ENCODE measurements around the gene TBC1D16. TPM values are rescaled to one million over a fixed set of nuclear protein-coding genes. Genes with fewer than 3 reads are reported as not detected.

TBC1D16 gene
- total and polyA plus RNA-seq, 8 donors, result 4.9 to 31.4 (median 19.7) TPM

DNA sequence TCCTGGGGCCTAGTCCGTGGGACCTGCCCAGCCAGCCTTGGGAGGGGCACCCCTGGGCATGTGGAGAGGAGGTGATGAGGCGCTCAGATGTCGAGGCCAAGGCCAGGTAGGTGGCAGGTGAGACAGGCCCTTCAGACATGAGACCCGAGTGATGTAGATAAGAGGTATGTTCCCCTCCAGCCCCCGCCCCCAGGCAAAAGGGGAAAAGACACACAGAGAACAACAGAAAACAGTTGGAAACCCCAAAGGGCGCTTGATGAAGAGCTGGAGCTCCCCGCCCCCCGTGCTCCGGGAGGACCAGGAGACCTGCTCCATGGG, 101.1 kb downstream of the TBC1D16 start:
- intact Hi-C loops (cut with DNase I), result no loop called here
- TF ChIP-seq, protein P1, sequence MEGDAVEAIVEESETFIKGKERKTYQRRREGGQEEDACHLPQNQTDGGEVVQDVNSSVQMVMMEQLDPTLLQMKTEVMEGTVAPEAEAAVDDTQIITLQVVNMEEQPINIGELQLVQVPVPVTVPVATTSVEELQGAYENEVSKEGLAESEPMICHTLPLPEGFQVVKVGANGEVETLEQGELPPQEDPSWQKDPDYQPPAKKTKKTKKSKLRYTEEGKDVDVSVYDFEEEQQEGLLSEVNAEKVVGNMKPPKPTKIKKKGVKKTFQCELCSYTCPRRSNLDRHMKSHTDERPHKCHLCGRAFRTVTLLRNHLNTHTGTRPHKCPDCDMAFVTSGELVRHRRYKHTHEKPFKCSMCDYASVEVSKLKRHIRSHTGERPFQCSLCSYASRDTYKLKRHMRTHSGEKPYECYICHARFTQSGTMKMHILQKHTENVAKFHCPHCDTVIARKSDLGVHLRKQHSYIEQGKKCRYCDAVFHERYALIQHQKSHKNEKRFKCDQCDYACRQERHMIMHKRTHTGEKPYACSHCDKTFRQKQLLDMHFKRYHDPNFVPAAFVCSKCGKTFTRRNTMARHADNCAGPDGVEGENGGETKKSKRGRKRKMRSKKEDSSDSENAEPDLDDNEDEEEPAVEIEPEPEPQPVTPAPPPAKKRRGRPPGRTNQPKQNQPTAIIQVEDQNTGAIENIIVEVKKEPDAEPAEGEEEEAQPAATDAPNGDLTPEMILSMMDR (IDR thresholded peaks at IDR 0.05), result no peak
- ATAC-seq (no peak), FAIRE-seq (no peak), DNase-seq (peak in 1 of 6 donors; percentile 23)
- Histone ChIP-seq H3K4me3 (no peak overlapping the region), H3K4me1 (peaks cover 0 to 4% (median 3%) of the 10 kb centered on the region in 3 donors), H3K36me3 (no peaks in the 10 kb centered on the region), H3K27ac (no peak overlapping the region), H3K9me3 (no peaks in the 10 kb centered on the region), H3K27me3 (peaks cover 0 to 3% (median 0%) of the 10 kb centered on the region in 4 donors)
- 79 to 82% methylated on average over 9 of the region's 9 CpGs for WGBS, 2 donors

DNA sequence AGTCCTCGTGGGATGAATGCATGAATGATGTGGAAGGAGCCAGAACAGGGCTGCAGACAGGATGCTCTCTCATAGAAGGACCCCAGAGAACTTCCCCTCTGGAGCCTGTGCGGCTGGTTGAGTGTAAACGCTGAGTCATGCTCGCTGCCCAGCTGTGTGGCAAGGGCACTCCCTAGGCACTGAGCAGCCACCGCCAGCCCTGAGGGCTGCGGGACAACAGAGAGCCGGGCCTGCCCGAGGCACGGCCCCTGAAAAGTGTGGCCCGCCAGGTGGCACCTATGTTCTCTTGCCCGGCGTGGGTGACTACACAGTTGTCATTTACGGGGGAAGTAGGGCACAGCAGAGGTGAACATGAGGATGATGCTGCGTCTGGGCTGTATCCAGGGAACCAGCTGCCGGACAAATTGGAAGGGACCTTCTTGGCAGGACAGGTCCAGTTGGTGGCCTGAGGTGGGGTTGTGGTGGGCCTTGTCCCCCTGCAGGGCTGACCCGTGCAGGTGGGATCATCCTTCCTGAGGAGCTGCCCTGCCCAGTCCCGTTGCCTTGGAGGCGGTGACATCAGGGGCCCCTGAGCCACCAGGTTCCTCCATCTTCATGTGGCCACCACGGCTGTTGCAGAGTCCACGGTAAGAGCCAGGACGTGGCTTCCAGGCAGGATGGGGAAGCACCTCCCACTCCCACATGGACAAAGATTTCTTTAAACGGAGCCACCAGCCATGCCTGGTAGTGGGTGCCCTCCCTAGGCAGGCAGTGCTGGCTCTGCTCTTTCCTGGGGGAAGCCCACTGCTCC, 101.6 kb downstream of the TBC1D16 start:
- ATAC-seq (peak in 3 of 4 donors; percentile 23 to 50 (median 36)), DNase-seq (peak in 1 of 6 donors; percentile 63)
- no peak overlapping the region for H3K27ac ChIP-seq

DNA sequence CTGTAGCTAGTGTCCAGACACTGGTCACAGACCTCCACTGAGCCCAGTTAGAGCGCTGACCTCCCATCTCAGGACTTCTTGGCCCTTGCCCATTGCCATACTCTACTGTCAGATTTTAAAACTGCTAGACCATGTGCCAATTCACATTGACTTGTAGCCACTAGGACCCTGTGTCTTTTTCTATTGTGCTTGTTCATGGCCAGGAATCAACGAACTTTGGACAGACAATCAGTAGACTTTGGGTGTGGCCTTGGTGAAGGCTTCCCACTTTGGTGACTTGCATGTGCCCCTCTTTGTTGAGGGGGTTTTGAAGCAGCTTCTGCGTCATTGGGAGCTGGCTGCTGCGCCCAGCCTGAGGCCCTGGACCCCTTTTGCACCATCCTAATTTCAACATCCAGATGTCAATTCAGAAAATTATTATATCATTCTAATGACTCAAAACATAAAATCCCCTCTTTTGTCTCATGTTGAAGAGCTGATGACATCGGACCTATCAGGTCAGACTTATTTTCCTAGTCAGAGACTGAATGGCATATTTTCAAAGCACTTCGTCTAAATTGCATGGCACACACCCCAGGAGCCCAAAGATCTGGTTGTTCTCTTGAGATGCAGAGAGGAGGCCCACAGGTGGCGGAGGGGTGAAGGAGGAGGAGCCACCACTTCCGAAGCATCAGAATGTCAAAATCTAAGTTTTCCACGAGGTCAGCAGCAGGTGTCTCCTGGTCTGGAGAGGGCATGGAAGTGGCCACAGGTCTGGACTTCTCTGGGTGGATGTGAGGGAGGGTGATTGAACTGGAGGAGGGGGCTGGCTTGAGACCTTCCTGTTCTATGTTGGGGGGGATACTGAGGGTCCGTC, 103.0 kb downstream of the TBC1D16 start:
- intact Hi-C loops (cut with DNase I), result no loop called here
- Histone ChIP-seq H3K27ac (no peak overlapping the region), H3K36me3 (no peaks in the 10 kb centered on the region), H3K4me3 (no peak overlapping the region), H3K9me3 (no peaks in the 10 kb centered on the region), H3K27me3 (peaks cover 0 to 3% (median 0%) of the 10 kb centered on the region in 4 donors), H3K4me1 (peaks cover 0 to 4% (median 3%) of the 10 kb centered on the region in 3 donors)
- FAIRE-seq (no peak), DNase-seq (no peak), ATAC-seq (no peak)
- 54 to 67% methylated on average over 10 of the region's 10 CpGs for whole genome bisulfite sequencing, 2 donors
- TF ChIP-seq, protein P1 (IDR thresholded peaks at IDR 0.05), result no peak

More for the DNA sequence above, 101.6 kb downstream of the TBC1D16 start:
- TF ChIP-seq, protein P1 (IDR thresholded peaks at IDR 0.05), result no peak
- Histone ChIP-seq H3K4me3 (no peak overlapping the region), H3K36me3 (no peaks in the 10 kb centered on the region), H3K4me1 (peaks cover 0 to 4% (median 3%) of the 10 kb centered on the region in 3 donors), H3K9me3 (no peaks in the 10 kb centered on the region), H3K27me3 (peaks cover 0 to 3% (median 0%) of the 10 kb centered on the region in 4 donors)
- 62 to 81% methylated on average over 22 of the region's 22 CpGs for WGBS, 2 donors
- no peak for FAIRE-seq
- intact Hi-C loops (cut with DNase I), result no loop called here

DNA sequence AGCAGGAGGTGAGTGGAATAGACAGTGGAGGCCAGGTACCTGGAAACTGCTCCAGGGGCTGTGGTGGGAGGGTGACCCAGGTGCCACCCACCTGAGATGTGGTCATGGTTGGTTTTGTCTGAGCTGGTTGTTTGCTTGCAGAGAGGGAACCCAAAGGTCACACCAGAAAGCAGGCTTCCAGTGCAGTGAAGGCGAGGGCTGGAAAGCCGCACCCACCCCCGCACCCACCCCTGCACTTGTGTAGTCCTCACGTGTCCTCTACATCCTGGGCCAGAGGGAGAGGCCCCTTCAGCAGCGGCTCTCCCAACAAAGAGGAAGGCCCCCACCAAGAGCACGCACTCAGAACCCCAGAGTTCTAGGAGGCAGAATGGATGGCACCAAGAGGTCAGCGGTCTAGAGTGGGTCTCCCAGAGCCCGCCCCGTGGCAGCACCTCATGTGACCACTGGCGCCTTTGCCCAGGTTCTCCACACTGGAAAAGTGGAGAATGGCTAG, 103.8 kb downstream of the TBC1D16 start:
- DNase-seq, result no peak
- TF ChIP-seq, protein P1 (IDR thresholded peaks at IDR 0.05), result no peak
- peaks cover 0 to 3% (median 0%) of the 10 kb centered on the region in 4 donors for H3K27me3 ChIP-seq
- no peaks in the 10 kb centered on the region for H3K36me3 ChIP-seq
- ATAC-seq, result no peak
- 89 to 92% methylated on average over 10 of the region's 10 CpGs for WGBS, 2 donors
- H3K4me1 ChIP-seq, result peaks cover 0 to 4% (median 3%) of the 10 kb centered on the region in 3 donors
- intact Hi-C loops (cut with DNase I), result no loop called here
- H3K4me3 ChIP-seq, result no peak overlapping the region
- no peaks in the 10 kb centered on the region for H3K9me3 ChIP-seq
- FAIRE-seq, result no peak
- no peak overlapping the region for H3K27ac ChIP-seq

Measured in pancreas (tissue), 10 donors.